Panc1 (cell line): ENCODE results near the gene GIT1.

Source experiments
- CTCF ChIP-seq: fragments of 450-650 bp; IDR thresholded peaks from 2 replicates; pipeline ENCODE4 v1.5.1; 2017; ENCODE audit warnings: mild to moderate bottlenecking
- POLR2AphosphoS5 ChIP-seq: IDR thresholded peaks from 2 replicates; pipeline ENCODE4 v1.6.1; 2012; ENCODE audit warnings: mild to moderate bottlenecking, low read depth, low read length, moderate library complexity
- REST ChIP-seq, 2 experiments: IDR thresholded peaks; 2 replicates each; pipeline ENCODE4 v1.6.1; 2011 to 2012; ENCODE audit warnings: low read depth in 2 of 2, control low read depth in 1 of 2, low read length in 1 of 2, mild to moderate bottlenecking in 1 of 2, moderate library complexity in 1 of 2; ENCODE audit not compliant: insufficient read depth in 1 of 2
- SIN3A ChIP-seq: IDR thresholded peaks from 2 replicates; pipeline ENCODE4 v1.6.1; 2012; ENCODE audit warnings: low read depth, mild to moderate bottlenecking, low read length, moderate library complexity, borderline replicate concordance; ENCODE audit not compliant: insufficient read depth
- TCF7L2 ChIP-seq: IDR thresholded peaks from 2 replicates; pipeline ENCODE4 v1.6.1; 2011; ENCODE audit warnings: mild to moderate bottlenecking, low read depth, low read length, inconsistent platforms

DNA sequence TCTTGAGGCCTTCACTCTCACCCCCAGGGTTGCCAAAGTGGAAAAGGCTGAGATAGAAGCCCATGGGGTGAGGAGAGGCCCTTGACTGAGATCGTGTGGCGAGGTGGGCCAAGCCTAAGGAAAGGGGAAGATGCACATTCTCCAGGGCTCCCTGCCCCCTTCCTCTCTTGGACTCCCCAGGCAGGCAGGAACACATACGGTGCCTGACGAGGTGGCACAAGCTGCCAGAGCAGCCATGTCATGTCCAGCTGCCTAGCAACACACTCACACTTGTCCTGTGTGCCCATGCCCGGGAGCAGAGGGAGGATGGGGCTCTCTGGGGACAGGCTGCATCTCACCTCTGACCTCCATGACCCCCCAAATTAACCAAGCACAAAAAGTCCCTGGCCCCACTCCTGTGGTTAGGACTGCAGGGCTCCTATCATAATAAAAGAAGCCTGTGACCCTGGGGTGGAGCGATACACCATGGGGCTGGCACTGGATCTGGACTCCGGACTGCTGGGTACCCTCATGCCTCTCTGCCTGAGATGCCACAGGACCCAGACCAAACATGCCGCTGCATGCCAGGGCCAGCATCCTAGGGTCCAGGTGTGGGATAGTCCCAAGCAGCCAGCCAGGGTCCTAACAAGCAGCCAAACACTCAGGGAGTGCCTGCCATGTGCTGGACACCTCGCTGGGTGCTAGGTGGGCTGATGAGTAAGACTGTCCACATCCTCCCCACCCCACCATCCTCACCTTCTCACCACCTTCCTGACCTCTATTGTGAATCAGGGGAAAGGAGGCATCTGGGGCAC lies 2.6 kb downstream of the GIT1 start:
- TF ChIP-seq CTCF (no peak), POLR2AphosphoS5 (no peak), TCF7L2 (no peak), REST (IDR thresholded peaks at IDR 0.05; ENCODE audit: insufficient read depth in 1 of 2, low read depth in 2 of 2, low read length in 1 of 2) (no peak), SIN3A (no peak)
